ENCODE results near the gene NDEL1. TPM values are rescaled to one million over a fixed set of nuclear protein-coding genes. Genes with fewer than 3 reads are reported as not detected.

Gene NDEL1

Small RNA genes lying within 50 kb of the gene (small RNA-seq; reads per million reads assigned to genes)
- gene RNU7-43P (ENCODE audit: low read depth), result not detected

All from mesenchymal stem cell (in vitro differentiated cells and primary cell).